ENCODE results near the gene C15orf61. TPM values are rescaled to one million over a fixed set of nuclear protein-coding genes. Genes with fewer than 3 reads are reported as not detected.

C15orf61 gene
- total and polyA plus RNA-seq, 12 donors: 2.7 to 15.0 (median 10.9) TPM

- peaks cover 0 to 17% (median 0%) of the 10 kb centered on the region in 9 donors for H3K4me1 ChIP-seq
- no peak for ATAC-seq
- TF ChIP-seq CTCF (IDR thresholded peaks at IDR 0.05): no peak
- intact Hi-C loops (cut with DNase I): loop anchor here in 1 of 10 donors (10.0 kb wide), 1 partner anchor 324 kb away; no protein-coding TSS in a partner anchor
- H3K27me3 ChIP-seq: no peaks in the 10 kb centered on the region
- no peak for DNase-seq
- no peaks in the 10 kb centered on the region for H3K9me3 ChIP-seq
- no peak overlapping the region for H3K4me3 ChIP-seq
- peaks cover 0 to 74% (median 19%) of the 10 kb centered on the region in 9 donors for H3K36me3 ChIP-seq
- 94 to 98% methylated on average over 7 of the region's 7 CpGs for WGBS, 2 donors
- no peak overlapping the region for H3K27ac ChIP-seq
Measured at GRCh38 chr15:67510597-67511190, 10.2 kb upstream of the C15orf61 start.

- TF ChIP-seq CTCF (IDR thresholded peaks at IDR 0.05): no peak
- WGBS, 2 donors: 90 to 91% methylated on average over 3 of the region's 3 CpGs
- Histone ChIP-seq H3K9me3 (no peaks in the 10 kb centered on the region), H3K27me3 (no peaks in the 10 kb centered on the region), H3K27ac (no peak overlapping the region), H3K36me3 (peaks cover 0 to 76% (median 19%) of the 10 kb centered on the region in 9 donors), H3K4me1 (peaks cover 0 to 12% (median 0%) of the 10 kb centered on the region in 9 donors), H3K4me3 (no peak overlapping the region)
- DNase-seq: no peak
- intact Hi-C loops (cut with DNase I): loop anchor here in 1 of 10 donors (10.0 kb wide), 1 partner anchor 323 kb away; no protein-coding TSS in a partner anchor
- ATAC-seq: no peak
Measured at GRCh38 chr15:67511606-67512005, 9.3 kb upstream of the C15orf61 start.

- H3K4me3 ChIP-seq: no peak overlapping the region
- H3K27ac ChIP-seq: no peak overlapping the region
- no peaks in the 10 kb centered on the region for H3K9me3 ChIP-seq
- peaks cover 0 to 7% (median 0%) of the 10 kb centered on the region in 9 donors for H3K4me1 ChIP-seq
- intact Hi-C loops (cut with DNase I): loop anchor here in 1 of 10 donors (10.0 kb wide), 1 partner anchor 323 kb away; no protein-coding TSS in a partner anchor
- ATAC-seq (no peak), DNase-seq (no peak)
- H3K27me3 ChIP-seq: no peaks in the 10 kb centered on the region
- 51 to 54% methylated on average over 3 of the region's 3 CpGs for WGBS, 2 donors
- TF ChIP-seq CTCF (IDR thresholded peaks at IDR 0.05): no peak
- H3K36me3 ChIP-seq: peaks cover 0 to 79% (median 19%) of the 10 kb centered on the region in 9 donors
Measured at GRCh38 chr15:67512140-67512539, 8.8 kb upstream of the C15orf61 start.

GRCh38 chr15:67512933-67513714 is 7.8 kb upstream of the C15orf61 start:
- H3K4me1 ChIP-seq: no peaks in the 10 kb centered on the region
- ATAC-seq (no peak), DNase-seq (no peak)
- no peaks in the 10 kb centered on the region for H3K9me3 ChIP-seq
- H3K27ac ChIP-seq: no peak overlapping the region
- no peak for TF ChIP-seq CTCF (IDR thresholded peaks at IDR 0.05)
- intact Hi-C loops (cut with DNase I): loop anchor here in 1 of 10 donors (10.0 kb wide), 1 partner anchor 322 kb away; no protein-coding TSS in a partner anchor
- peaks cover 0 to 86% (median 19%) of the 10 kb centered on the region in 9 donors for H3K36me3 ChIP-seq
- no peak overlapping the region for H3K4me3 ChIP-seq
- 81 to 87% methylated on average over 9 of the region's 9 CpGs for WGBS, 2 donors
- no peaks in the 10 kb centered on the region for H3K27me3 ChIP-seq

Measured in heart right ventricle (tissue), 16 donors.